Stimulated activated CD4-positive, alpha-beta T cell treated with anti-CD3 and anti-CD28 coated beads, TNF-alpha, amount 100 ng/mL, for 24 hours (primary cell): ENCODE measurements around the gene ZNF564.
A peak's percentile ranks its signal among the peaks of the same experiment; 100 is the strongest.
"Not testable (repeated sequence)": the region's sequence is repeated elsewhere in the genome, so short reads cannot be mapped to it uniquely, and the experiment has no call there.

Experiments
- DNase-seq, 3 experiments: peaks; one replicate each; pipeline ENCODE4 v3.0.0-alpha.2; 2020; ENCODE audit warnings: low read depth in 3 of 3

Gene ZNF564

GRCh38 chr19:12497032-12497431 is 54.2 kb downstream of the ZNF564 start:
- DNase-seq: no peak

- no peak for DNase-seq
These were observed 54.8 kb downstream of the ZNF564 start for GRCh38 chr19:12496480-12496879.

- peak; percentile 87 to 94 (median 93) for DNase-seq
These were observed 56.1 kb downstream of the ZNF564 start for GRCh38 chr19:12495002-12495802.

- no peak for DNase-seq
These were observed 56.9 kb downstream of the ZNF564 start for GRCh38 chr19:12494260-12494860.

GRCh38 chr19:12486265-12486783 is 65.0 kb downstream of the ZNF564 start:
- DNase-seq: not testable (repeated sequence)

- no peak for DNase-seq
These were observed 65.7 kb downstream of the ZNF564 start for GRCh38 chr19:12485571-12485970.

- DNase-seq: no peak
These were observed 66.2 kb downstream of the ZNF564 start for GRCh38 chr19:12485052-12485416.

- DNase-seq: peak; percentile 71 to 89 (median 74)
These were observed 66.8 kb downstream of the ZNF564 start, which contains the start of gene ZNF709 for GRCh38 chr19:12484371-12485051. TSS of gene ZNF709 (minus strand) at chr19:12484816. CDS start at chr19:12484657, 159 bp downstream.

- no peak for DNase-seq
These were observed 67.3 kb downstream of the ZNF564 start for GRCh38 chr19:12484011-12484370.

- no peak for DNase-seq
These were observed 68.8 kb downstream of the ZNF564 start for GRCh38 chr19:12482509-12482886.

GRCh38 chr19:12481781-12482508 is 69.3 kb downstream of the ZNF564 start:
- no peak for DNase-seq

GRCh38 chr19:12478234-12478941 is 72.9 kb downstream of the ZNF564 start:
- no peak for DNase-seq
